Psoas muscle (tissue), 8 donors: ENCODE results near the gene MAML3. TPM values are rescaled to one million over a fixed set of nuclear protein-coding genes. Genes with fewer than 3 reads are reported as not detected.

Source experiments
- ATAC-seq, 4 donors: fragments of 200-7000 bp; cut with Tn5 transposase; one replicate each; pipeline ENCODE4 v1.9.1; 2020; ENCODE audit warnings: moderate library complexity in 3 of 4, mild to moderate bottlenecking in 2 of 4
- DNase-seq, 2 donors: peaks; one replicate each; pipeline ENCODE4 v3.0.0-alpha.2; 2020
- H3K27ac ChIP-seq: fragments of 200-600 bp; one replicate; pipeline ENCODE4 v1.8.0; 2022
- H3K27me3 ChIP-seq, 3 donors: fragments of 200-600 bp in 1 of 3; one replicate each; pipeline versions ENCODE4 v1.6.1 to v1.8.0; 2013 to 2022; ENCODE audit warnings: low read length in 2 of 3, mild to moderate bottlenecking in 2 of 3, moderate library complexity in 1 of 3; ENCODE audit not compliant: insufficient read depth in 3 of 3
- H3K36me3 ChIP-seq, 2 donors: fragments of 200-600 bp in 1 of 2; one replicate each; pipeline versions ENCODE4 v1.6.1 to v1.8.0; 2013 to 2022; ENCODE audit warnings: low read depth in 1 of 2, mild to moderate bottlenecking in 1 of 2, moderate library complexity in 1 of 2; ENCODE audit not compliant: insufficient read depth in 1 of 2
- H3K4me1 ChIP-seq: fragments of 200-600 bp; one replicate; pipeline ENCODE4 v1.8.0; 2022
- H3K4me3 ChIP-seq: fragments of 200-600 bp; one replicate; pipeline ENCODE4 v1.8.0; 2022; ENCODE audit warnings: mild to moderate bottlenecking
- H3K9me3 ChIP-seq: fragments of 200-600 bp; one replicate; pipeline ENCODE4 v1.8.0; 2022
- CTCF ChIP-seq: fragments of 200-600 bp; IDR thresholded peaks from one replicate; pipeline ENCODE4 v1.8.0; 2022; ENCODE audit warnings: antibody characterized with exemption
- WGBS, 3 donors: extraction: QIAGEN DNeasy Blood & Tissue Kit; methylation state at CpG; one replicate each; pipeline versions ENCODE4 v1.1.6 to v1.1.7; 2013; 5-methylcytosine and 5-hydroxymethylcytosine counted together
- intact Hi-C, 2 donors: fragments of 100-400 bp; cut with DNase I; formaldehyde crosslinking; loops; one replicate each; pipeline versions ENCODE4 v1.11.0 to v1.14.2; 2022
- polyA plus RNA-seq, 3 donors: library from polyadenylated mRNA; stranded (reverse); fragments of 200-250 nt; gene quantifications; one replicate each; pipeline ENCODE4 v1.2.3, GENCODE V29; 2013
- total RNA-seq, 4 donors: library from RNA; stranded (reverse); fragmentation: NEBNext Ultra II Directional in 2 of 4; extraction: Animal tissue kit (Norgen Biotek cat#: 25700) in 2 of 4; gene quantifications; one replicate each; pipeline versions ENCODE4 v1.2.1 to v1.2.4, GENCODE V29; 2021 to 2023
- donor health status: healthy with polysubstance abuse.
- donor health status: DM: no; HTN: no; CAD: no; lungs with moderate emphysema.
- donor health status: Bipolar disorder and iron deficiency.
- donor health status: healthy.
- donor health status: DM: yes; HTN: yes; CAD: no.
- donor health status: DM: no; HTN: no; CAD: no.
- donor health status: DM: no; HTN: no; CAD: no.
- donor health status: DM: yes; HTN: yes; CAD: no.

Gene MAML3
- total and polyA plus RNA-seq, 7 donors = 0.43 to 2.7 (median 0.74) TPM

GRCh38 chr4:140049849-140050637 lies 103.9 kb downstream of the MAML3 start:
- intact Hi-C loops = loop anchor here (2.0 to 10.0 kb wide), 3 partner anchors 102 to 315 kb away; partner anchors contain the start of gene MAML3 (in 1 of the 2)
- Histone ChIP-seq H3K4me1 (peaks cover 42% of the 10 kb centered on the region), H3K27me3 (no peaks in the 10 kb centered on the region), H3K9me3 (no peaks in the 10 kb centered on the region), H3K27ac (no peak overlapping the region), H3K4me3 (peak overlapping the region; percentile 54), H3K36me3 (no peaks in the 10 kb centered on the region)
- no peak for DNase-seq
- TF ChIP-seq CTCF = peak; percentile 23
- ATAC-seq = peak in 1 of 4 donors; percentile 26
- 67 to 75% (median 75%) methylated on average over 8 of the region's 8 CpGs for WGBS, 3 donors

DNA sequence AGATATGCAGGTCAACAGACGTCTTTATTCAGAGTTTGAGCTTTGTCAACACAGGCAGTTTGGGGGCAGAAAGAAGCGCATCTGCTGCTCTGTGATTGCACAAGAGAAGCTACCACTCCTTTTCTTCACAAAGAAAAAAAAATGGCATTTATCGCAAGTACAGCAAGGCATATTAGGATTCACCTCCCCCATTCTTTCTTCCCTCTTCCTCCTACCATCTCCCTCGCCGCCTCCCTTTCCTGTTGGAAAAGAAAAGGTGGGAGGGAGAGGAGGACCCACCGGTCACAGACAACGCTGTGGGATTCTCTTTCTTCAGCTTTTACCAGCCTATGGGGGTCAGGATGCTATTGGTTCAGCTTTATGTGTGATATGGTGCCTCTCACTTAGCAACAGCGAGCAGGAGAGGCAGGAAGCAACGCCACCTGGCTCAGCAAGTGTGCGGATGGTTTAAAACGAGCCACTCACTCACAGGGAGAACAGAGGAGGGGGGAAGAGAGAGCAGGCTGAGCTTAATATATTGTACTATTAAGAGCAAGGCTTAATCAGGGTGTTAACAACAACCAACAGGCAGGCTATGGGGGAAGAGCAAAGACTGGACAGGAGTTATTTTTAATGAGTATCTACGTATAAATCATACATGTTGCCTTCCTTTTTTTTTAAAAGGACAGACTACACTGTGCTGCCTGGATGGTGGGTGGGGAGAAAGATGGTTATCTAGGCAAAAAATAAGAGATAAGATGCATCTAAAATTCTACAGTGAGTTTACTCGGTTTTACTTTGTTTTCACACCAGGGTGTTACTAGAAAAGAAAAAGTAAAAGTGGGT lies 104.7 kb downstream of the MAML3 start:
- Histone ChIP-seq H3K4me3 (peak overlapping the region; percentile 54), H3K9me3 (no peaks in the 10 kb centered on the region), H3K27ac (peak overlapping the region; percentile 75), H3K27me3 (no peaks in the 10 kb centered on the region), H3K4me1 (peaks cover 47% of the 10 kb centered on the region), H3K36me3 (no peaks in the 10 kb centered on the region)
- intact Hi-C loops = loop anchor here in 1 of 2 donors (2.0 to 10.0 kb wide), 2 partner anchors 204 to 314 kb away; no protein-coding TSS in a partner anchor
- DNase-seq = peak in 1 of 2 donors; percentile 21
- peak; percentile 46 to 63 (median 58) for ATAC-seq
- 18 to 26% (median 18%) methylated on average over 13 of the region's 13 CpGs for WGBS, 3 donors
- TF ChIP-seq CTCF = no peak

GRCh38 chr4:140048419-140048995 lies 105.5 kb downstream of the MAML3 start:
- H3K4me1 ChIP-seq = peaks cover 47% of the 10 kb centered on the region
- TF ChIP-seq CTCF = no peak
- intact Hi-C loops = loop anchor here in 1 of 2 donors (2.0 to 10.0 kb wide), 2 partner anchors 204 to 314 kb away; no protein-coding TSS in a partner anchor
- H3K27ac ChIP-seq = peak overlapping the region; percentile 75
- no peaks in the 10 kb centered on the region for H3K9me3 ChIP-seq
- ATAC-seq (no peak), DNase-seq (no peak)
- H3K4me3 ChIP-seq = peak overlapping the region; percentile 54
- H3K27me3 ChIP-seq = no peaks in the 10 kb centered on the region
- WGBS, 3 donors = 24 to 34% (median 29%) methylated on average over 4 of the region's 4 CpGs
- H3K36me3 ChIP-seq = no peaks in the 10 kb centered on the region

- DNase-seq = no peak
- no peak for ATAC-seq
- Histone ChIP-seq H3K4me3 (peak overlapping the region; percentile 46), H3K27ac (peak overlapping the region; percentile 75), H3K27me3 (no peaks in the 10 kb centered on the region), H3K9me3 (no peaks in the 10 kb centered on the region), H3K4me1 (peaks cover 47% of the 10 kb centered on the region), H3K36me3 (no peaks in the 10 kb centered on the region)
- WGBS, 3 donors = 62 to 70% (median 67%) methylated on average over 5 of the region's 5 CpGs
- intact Hi-C loops = loop anchor here in 1 of 2 donors (2.0 to 10.0 kb wide), 2 partner anchors 205 to 313 kb away; no protein-coding TSS in a partner anchor
- no peak for TF ChIP-seq CTCF
Measured at GRCh38 chr4:140047786-140048185, 106.2 kb downstream of the MAML3 start.
